IPS DF 6.9 (cell line): ENCODE data around the gene PPIP5K1.
"Not testable (repeated sequence)": the region's sequence is repeated elsewhere in the genome, so short reads cannot be mapped to it uniquely, and the experiment has no call there.

Experiments used
- DNase-seq: peaks from one replicate; pipeline ENCODE4 v3.0.0-alpha.2; 2013; ENCODE audit warnings: low read depth, low spot score
- H3K27ac ChIP-seq: one replicate; pipeline ENCODE4 v1.5.1; 2013; ENCODE audit warnings: low read length, control low read depth
- H3K27me3 ChIP-seq: 2 replicates; pipeline ENCODE4 v1.6.1; 2013; ENCODE audit warnings: mild to moderate bottlenecking, low read length; ENCODE audit not compliant: control insufficient read depth, insufficient read depth
- H3K36me3 ChIP-seq: 2 replicates; pipeline ENCODE4 v1.6.1; 2013; ENCODE audit warnings: low read length; ENCODE audit not compliant: control insufficient read depth, insufficient read depth
- H3K4me1 ChIP-seq: 2 replicates; pipeline ENCODE4 v1.6.1; 2013; ENCODE audit warnings: low read length; ENCODE audit not compliant: control insufficient read depth, insufficient read depth
- H3K4me3 ChIP-seq: 2 replicates; pipeline ENCODE4 v1.5.1; 2013; ENCODE audit warnings: mild to moderate bottlenecking, low read length
- H3K9me3 ChIP-seq: 2 replicates; pipeline ENCODE4 v1.6.1; 2013; ENCODE audit warnings: low read length, inconsistent platforms; ENCODE audit not compliant: control insufficient read depth, insufficient read depth
- WGBS: extraction: QIAGEN DNeasy Blood & Tissue Kit; methylation state at CpG from one replicate; pipeline ENCODE4 v1.1.7; 2013; ENCODE audit warnings: mixed read lengths, missing lambda C conversion rate; ENCODE audit not compliant: insufficient read length, insufficient coverage; 5-methylcytosine and 5-hydroxymethylcytosine counted together

Gene PPIP5K1

GRCh38 chr15:43593328-43594190 is 3.6 kb upstream of the PPIP5K1 start, which contains the start of gene CKMT1B:
TSS of gene CKMT1B (plus strand) at chr15:43594027. CDS start at chr15:43594219, 192 bp downstream.
- H3K9me3 ChIP-seq, H3K27ac ChIP-seq, H3K4me3 ChIP-seq, H3K27me3 ChIP-seq, H3K4me1 ChIP-seq, H3K36me3 ChIP-seq, DNase-seq: not testable (repeated sequence)
- WGBS: no CpG with 5 or more reads among the region's 43 CpGs

DNA sequence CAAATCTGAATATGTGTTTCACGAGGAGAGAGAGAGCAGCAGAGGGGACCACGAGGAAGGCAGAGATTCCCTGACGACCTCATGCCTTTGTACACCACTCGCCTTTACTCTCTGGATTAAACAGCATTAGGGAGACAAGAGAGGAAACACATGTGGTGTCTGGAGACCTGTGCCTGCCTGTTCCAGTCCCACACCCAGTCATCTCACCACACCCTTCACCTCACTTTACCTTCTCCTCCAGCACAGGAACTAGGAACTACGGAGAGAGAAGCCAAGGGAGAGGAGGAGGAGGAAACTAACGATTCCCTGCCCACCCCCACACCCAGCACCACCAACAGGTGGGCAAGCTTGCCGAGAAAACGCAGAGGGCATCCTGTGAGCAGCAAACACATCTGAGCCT is 2.8 kb upstream of the PPIP5K1 start:
- not testable (repeated sequence) for H3K4me3 ChIP-seq, H3K27ac ChIP-seq, H3K27me3 ChIP-seq, H3K4me1 ChIP-seq, H3K9me3 ChIP-seq, H3K36me3 ChIP-seq, DNase-seq
- no CpG with 5 or more reads among the region's 8 CpGs for WGBS

GRCh38 chr15:43574607-43575006 is 15.4 kb downstream of the PPIP5K1 start:
- not testable (repeated sequence) for H3K27me3 ChIP-seq, H3K36me3 ChIP-seq, H3K9me3 ChIP-seq, H3K4me1 ChIP-seq, H3K4me3 ChIP-seq, DNase-seq, H3K27ac ChIP-seq
- no CpG with 5 or more reads among the region's 1 CpG for WGBS

DNA sequence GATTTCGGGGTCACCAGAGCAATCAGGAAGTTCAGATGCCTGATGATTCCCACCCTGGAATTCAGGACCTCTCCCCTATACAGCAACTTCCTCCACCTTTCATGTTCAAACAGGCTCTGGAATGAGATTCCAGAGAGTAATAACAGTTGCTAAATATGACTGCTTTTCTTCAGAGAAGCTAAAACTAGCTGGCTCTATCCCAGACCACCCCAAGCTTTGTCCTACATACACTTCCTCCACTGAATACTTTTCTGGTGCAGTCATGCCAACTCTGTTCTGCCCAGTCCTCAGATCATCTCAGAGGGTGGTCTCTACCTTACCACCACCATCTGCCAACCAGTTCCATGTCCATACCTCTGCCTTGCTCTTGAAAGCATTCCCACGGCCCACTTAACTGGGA is 23.4 kb downstream of the PPIP5K1 start:
- DNase-seq, H3K4me1 ChIP-seq, H3K4me3 ChIP-seq, H3K36me3 ChIP-seq, H3K9me3 ChIP-seq, H3K27ac ChIP-seq, H3K27me3 ChIP-seq: not testable (repeated sequence)
- WGBS: no CpG with 5 or more reads among the region's 2 CpGs

- not testable (repeated sequence) for H3K4me3 ChIP-seq, H3K9me3 ChIP-seq, H3K27me3 ChIP-seq, H3K27ac ChIP-seq, DNase-seq, H3K4me1 ChIP-seq, H3K36me3 ChIP-seq
- WGBS: no CpG with 5 or more reads among the region's 8 CpGs
These were observed 26.2 kb downstream of the PPIP5K1 start for GRCh38 chr15:43563793-43564192.

GRCh38 chr15:43562753-43563152 is 27.3 kb downstream of the PPIP5K1 start:
- H3K27me3 ChIP-seq, H3K4me3 ChIP-seq, H3K27ac ChIP-seq, H3K4me1 ChIP-seq, H3K36me3 ChIP-seq, DNase-seq, H3K9me3 ChIP-seq: not testable (repeated sequence)
- WGBS: no CpG with 5 or more reads among the region's 3 CpGs

GRCh38 chr15:43552986-43553385 is 37.0 kb downstream of the PPIP5K1 start:
- DNase-seq: no peak
- Histone ChIP-seq H3K4me3 (no peak overlapping the region), H3K27me3 (no peaks in the 10 kb centered on the region), H3K4me1 (no peaks in the 10 kb centered on the region), H3K36me3 (no peaks in the 10 kb centered on the region), H3K27ac (no peak overlapping the region), H3K9me3 (no peaks in the 10 kb centered on the region)
- WGBS: no CpG with 5 or more reads among the region's 2 CpGs

DNA sequence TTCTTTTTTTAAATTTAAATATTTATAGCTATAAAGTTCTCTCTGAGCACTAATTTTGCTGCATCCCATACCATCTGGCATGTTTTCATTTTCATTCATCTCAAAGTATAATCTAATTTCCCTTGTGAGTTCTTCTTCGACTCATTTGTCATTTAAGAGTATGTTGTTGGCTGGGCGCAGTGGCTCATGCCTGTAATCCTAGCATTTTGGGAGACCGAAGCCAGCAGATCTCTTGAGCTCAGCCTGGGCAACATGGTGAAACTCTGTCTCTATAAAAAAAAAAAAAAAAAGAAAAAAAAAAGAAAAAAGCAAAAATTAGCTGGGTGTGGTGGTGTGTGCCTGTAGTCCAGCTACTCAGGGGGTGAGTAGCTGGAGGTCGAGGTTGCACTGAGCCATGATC is 37.8 kb downstream of the PPIP5K1 start:
- no CpG with 5 or more reads among the region's 4 CpGs for WGBS
- no peaks in the 10 kb centered on the region for H3K36me3 ChIP-seq
- no peak for DNase-seq
- no peak overlapping the region for H3K4me3 ChIP-seq
- no peaks in the 10 kb centered on the region for H3K27me3 ChIP-seq
- H3K9me3 ChIP-seq: no peaks in the 10 kb centered on the region
- H3K4me1 ChIP-seq: no peaks in the 10 kb centered on the region
- no peak overlapping the region for H3K27ac ChIP-seq

GRCh38 chr15:43550527-43551363 is 39.3 kb downstream of the PPIP5K1 start:
- no peak overlapping the region for H3K4me3 ChIP-seq
- DNase-seq: no peak
- no peaks in the 10 kb centered on the region for H3K4me1 ChIP-seq
- no peak overlapping the region for H3K27ac ChIP-seq
- H3K36me3 ChIP-seq: no peaks in the 10 kb centered on the region
- no CpG with 5 or more reads among the region's 10 CpGs for WGBS
- no peaks in the 10 kb centered on the region for H3K9me3 ChIP-seq
- H3K27me3 ChIP-seq: no peaks in the 10 kb centered on the region

- Histone ChIP-seq H3K27ac (no peak overlapping the region), H3K9me3 (no peaks in the 10 kb centered on the region), H3K27me3 (no peaks in the 10 kb centered on the region), H3K36me3 (no peaks in the 10 kb centered on the region), H3K4me3 (no peak overlapping the region), H3K4me1 (no peaks in the 10 kb centered on the region)
- WGBS: no CpG with 5 or more reads among the region's 2 CpGs
- DNase-seq: no peak
These were observed 42.5 kb downstream of the PPIP5K1 start for GRCh38 chr15:43547539-43547938.
